Measurements from ENCODE around the gene RNF145.
A peak's percentile ranks its signal among the peaks of the same experiment; 100 is the strongest.
"Not testable (repeated sequence)": the region's sequence is repeated elsewhere in the genome, so short reads cannot be mapped to it uniquely, and the experiment has no call there.

Gene RNF145

GRCh38 chr5:159156426-159157238, 52.7 kb downstream of the RNF145 start:
- peak in 2 of 5 experiments; percentile 47 to 66 for DNase-seq

GRCh38 chr5:159155960-159156359, 53.4 kb downstream of the RNF145 start:
- no peak for DNase-seq

GRCh38 chr5:159152876-159153275, 56.5 kb downstream of the RNF145 start:
- DNase-seq, result no peak

GRCh38 chr5:159149085-159149484, 60.3 kb downstream of the RNF145 start:
- no peak for DNase-seq

- no peak for DNase-seq
These were observed 61.4 kb downstream of the RNF145 start for GRCh38 chr5:159147976-159148375.

- DNase-seq, result no peak
These were observed 62.5 kb downstream of the RNF145 start for GRCh38 chr5:159146839-159147238.

- not testable (repeated sequence) for DNase-seq
These were observed 64.2 kb downstream of the RNF145 start for GRCh38 chr5:159145160-159145559.

- no peak for DNase-seq
These were observed 69.6 kb downstream of the RNF145 start for GRCh38 chr5:159139802-159140201.

- DNase-seq, result no peak
These were observed 73.3 kb downstream of the RNF145 start for GRCh38 chr5:159135896-159136531.

- peak in 1 of 5 experiments; percentile 61 for DNase-seq
These were observed 76.2 kb downstream of the RNF145 start for GRCh38 chr5:159133041-159133741.

GRCh38 chr5:159132429-159133040, 76.8 kb downstream of the RNF145 start:
- DNase-seq, result no peak

- no peak for DNase-seq
These were observed 77.4 kb downstream of the RNF145 start for GRCh38 chr5:159131951-159132350.

- no peak for DNase-seq
These were observed 78.5 kb downstream of the RNF145 start for GRCh38 chr5:159130871-159131270.

- no peak for DNase-seq
These were observed 81.2 kb downstream of the RNF145 start for GRCh38 chr5:159128070-159128541.

- peak in 1 of 5 experiments; percentile 65 for DNase-seq
These were observed 85.7 kb downstream of the RNF145 start for GRCh38 chr5:159123700-159124099.

GRCh38 chr5:159123189-159123588, 86.2 kb downstream of the RNF145 start:
- no peak for DNase-seq

GRCh38 chr5:159121061-159121460, 88.3 kb downstream of the RNF145 start:
- DNase-seq, result no peak

- peak in 2 of 5 experiments; percentile 31 to 91 for DNase-seq
These were observed 88.9 kb downstream of the RNF145 start for GRCh38 chr5:159120446-159120845.

- not testable (repeated sequence) for DNase-seq
These were observed 89.5 kb downstream of the RNF145 start for GRCh38 chr5:159119842-159120241.

GRCh38 chr5:159118958-159119659, 90.2 kb downstream of the RNF145 start:
- DNase-seq, result not testable (repeated sequence)

- no peak for DNase-seq
These were observed 95.9 kb downstream of the RNF145 start for GRCh38 chr5:159113405-159113804.

GRCh38 chr5:159112436-159112835, 96.9 kb downstream of the RNF145 start:
- DNase-seq, result no peak

All from T-helper 2 cell (primary cell).